ENCODE results near the gene ADGRF1.

DNA sequence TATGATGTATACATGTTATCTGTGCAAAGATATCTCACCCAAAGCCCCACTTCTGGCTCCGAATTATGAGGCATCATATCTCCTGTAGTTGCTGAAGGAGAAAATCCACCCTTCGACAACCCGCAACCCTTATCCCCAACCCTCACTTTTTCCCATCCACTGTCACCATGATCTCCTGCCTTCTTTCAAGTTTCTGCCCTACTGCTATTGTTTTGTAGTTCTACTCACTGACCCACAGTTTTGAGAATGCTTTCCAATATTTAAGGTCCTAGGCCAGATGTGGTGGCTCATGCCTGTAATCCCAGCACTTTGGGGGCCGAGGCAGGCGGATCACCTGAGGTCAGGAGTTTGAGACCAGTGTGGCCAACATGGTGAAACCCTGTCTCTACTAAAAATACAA is 22.2 kb downstream of the ADGRF1 start:
- TF ChIP-seq, protein P1, sequence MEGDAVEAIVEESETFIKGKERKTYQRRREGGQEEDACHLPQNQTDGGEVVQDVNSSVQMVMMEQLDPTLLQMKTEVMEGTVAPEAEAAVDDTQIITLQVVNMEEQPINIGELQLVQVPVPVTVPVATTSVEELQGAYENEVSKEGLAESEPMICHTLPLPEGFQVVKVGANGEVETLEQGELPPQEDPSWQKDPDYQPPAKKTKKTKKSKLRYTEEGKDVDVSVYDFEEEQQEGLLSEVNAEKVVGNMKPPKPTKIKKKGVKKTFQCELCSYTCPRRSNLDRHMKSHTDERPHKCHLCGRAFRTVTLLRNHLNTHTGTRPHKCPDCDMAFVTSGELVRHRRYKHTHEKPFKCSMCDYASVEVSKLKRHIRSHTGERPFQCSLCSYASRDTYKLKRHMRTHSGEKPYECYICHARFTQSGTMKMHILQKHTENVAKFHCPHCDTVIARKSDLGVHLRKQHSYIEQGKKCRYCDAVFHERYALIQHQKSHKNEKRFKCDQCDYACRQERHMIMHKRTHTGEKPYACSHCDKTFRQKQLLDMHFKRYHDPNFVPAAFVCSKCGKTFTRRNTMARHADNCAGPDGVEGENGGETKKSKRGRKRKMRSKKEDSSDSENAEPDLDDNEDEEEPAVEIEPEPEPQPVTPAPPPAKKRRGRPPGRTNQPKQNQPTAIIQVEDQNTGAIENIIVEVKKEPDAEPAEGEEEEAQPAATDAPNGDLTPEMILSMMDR (conservative IDR thresholded peaks at IDR 0.05; ENCODE audit: low read length) = no peak
- TF ChIP-seq EZH2phosphoT487 (IDR thresholded peaks at IDR 0.05; ENCODE audit: borderline replicate concordance) = no peak

Data from Loucy (cell line).